Stimulated activated CD4-positive, alpha-beta T cell treated with anti-CD3 and anti-CD28 coated beads, TNF-alpha, amount 100 ng/mL, for 48 hours (primary cell): ENCODE data around the gene SST.
"Not testable (repeated sequence)": the region's sequence is repeated elsewhere in the genome, so short reads cannot be mapped to it uniquely, and the experiment has no call there.

Experiments used
- DNase-seq, 3 donors: peaks; one replicate each; pipeline ENCODE4 v3.0.0-alpha.2; 2020; ENCODE audit warnings: low read depth in 3 of 3

The SST gene

DNA sequence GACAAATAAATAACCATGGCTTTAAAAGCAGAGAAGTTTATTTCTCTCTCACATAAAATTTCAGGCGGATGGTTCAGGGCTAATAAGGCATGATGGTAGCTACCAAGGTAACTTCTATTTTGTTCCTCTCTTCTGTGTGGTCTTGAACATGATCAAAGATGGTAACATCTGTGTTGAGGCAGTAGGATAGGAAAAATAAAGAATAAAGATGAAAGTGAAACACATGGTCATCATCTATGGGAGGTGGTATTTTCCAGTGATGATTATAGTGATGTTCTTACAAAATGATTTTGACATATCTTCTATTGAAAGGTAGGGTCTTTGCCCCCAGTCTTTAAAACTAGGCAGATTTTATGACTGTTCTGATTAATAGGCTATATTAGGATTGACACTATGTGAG, 14.2 kb upstream of the SST start:
- DNase-seq: no peak

DNA sequence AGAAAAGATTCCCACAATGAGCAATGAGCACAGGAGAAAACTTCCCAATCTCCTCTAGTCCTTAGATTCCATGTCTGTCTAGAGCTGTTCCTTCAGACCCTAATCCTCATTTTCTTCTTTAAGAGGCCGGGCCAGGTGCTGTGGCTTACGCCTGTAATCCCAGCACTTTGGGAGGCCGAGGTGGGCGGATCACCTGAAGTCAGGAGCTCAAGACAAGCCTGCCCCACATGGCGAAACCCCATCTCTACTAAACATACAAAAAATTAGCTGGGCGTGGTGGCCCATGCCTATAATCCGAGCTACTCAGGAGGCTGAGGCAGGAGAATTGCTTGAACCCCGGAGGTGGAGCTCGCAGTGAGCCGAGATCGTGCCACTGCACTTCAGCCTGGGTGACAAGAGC, 11.6 kb upstream of the SST start:
- DNase-seq: not testable (repeated sequence)

- peak; percentile 36 to 51 (median 47) for DNase-seq
These were observed 9.6 kb upstream of the SST start for GRCh38 chr3:187679638-187680396.

DNA sequence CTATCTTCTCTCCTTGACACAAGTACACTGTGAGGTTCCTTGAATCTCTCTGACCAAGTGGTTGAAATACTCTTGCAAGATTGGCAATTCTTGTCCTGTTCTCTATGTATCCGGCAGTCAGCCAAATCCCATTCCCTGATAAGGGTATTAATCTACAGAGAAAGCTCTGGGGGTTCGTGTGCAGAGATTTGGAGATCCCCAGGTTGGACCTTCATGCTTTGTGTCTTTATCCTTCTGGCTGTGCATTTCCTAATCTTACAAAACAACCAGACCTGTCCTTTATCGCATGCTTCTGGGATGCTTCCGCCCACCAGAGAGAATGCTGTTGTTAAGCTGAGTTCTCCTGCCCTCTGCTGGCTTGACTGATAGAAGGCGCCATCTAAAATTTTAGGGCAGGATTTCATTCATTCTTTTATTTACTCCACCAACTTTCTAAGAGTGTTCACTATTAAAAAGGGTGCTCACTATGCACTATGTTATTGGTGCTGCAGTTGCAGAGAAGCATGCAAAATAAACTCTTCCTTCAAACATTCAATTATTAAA, 8.6 kb upstream of the SST start:
- peak in 1 of 3 donors; percentile 27 for DNase-seq

DNA sequence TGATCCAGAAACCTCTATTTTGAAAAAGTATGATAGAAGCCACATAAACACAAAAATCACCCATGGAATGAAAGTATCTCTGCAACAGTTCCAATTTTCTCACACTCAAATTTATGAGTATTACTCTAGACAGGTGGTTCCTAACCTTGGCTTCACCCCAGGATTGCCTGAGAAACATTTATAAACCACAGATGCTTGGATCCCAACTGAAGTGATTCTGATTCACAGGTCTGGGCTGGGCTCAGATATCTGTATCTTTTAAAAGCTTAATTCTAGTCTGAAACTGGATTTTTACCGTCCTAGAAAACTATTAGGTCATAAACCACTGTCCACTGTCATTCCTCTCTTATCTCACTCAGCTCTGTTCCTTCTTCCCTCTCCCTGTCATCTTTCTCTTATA, 7.4 kb upstream of the SST start:
- DNase-seq: no peak

DNA sequence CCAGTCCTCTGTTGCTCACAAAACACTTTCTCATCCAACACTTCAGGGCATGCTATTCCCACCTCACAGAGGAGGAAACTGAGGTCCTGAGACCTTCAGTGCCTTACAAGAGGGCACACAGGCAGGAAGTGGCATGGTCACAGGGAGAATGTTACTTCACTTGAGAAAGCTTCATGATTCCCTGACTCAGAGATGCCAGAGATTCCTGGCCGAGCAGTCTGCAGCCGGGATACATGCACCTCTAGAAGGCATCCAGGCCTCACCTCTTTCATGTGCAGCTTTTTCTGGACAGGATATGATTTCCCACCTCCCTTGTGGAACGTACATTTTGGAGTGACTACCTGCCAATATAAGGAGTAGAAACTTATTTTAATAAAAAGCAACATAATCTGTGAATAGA, 2.8 kb upstream of the SST start:
- no peak for DNase-seq

DNA sequence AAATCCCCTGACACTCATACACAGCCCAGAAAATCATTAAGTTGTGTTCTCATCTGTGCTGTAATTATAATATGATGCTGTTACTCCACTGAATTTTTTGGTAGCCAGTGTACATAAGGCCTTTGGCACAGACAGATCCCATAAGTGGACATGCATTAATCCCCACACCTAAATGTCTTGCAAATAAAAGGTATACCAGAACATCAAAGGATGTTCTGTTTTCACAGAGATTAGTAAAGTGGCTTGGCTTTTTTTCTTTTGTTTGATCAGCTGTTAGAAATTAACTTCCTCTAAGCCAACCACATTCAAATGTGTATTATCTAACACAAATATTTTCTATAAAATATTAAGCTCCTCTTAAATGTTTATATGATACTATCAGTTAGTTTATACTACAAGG, 2.7 kb downstream of the SST start:
- no peak for DNase-seq

DNA sequence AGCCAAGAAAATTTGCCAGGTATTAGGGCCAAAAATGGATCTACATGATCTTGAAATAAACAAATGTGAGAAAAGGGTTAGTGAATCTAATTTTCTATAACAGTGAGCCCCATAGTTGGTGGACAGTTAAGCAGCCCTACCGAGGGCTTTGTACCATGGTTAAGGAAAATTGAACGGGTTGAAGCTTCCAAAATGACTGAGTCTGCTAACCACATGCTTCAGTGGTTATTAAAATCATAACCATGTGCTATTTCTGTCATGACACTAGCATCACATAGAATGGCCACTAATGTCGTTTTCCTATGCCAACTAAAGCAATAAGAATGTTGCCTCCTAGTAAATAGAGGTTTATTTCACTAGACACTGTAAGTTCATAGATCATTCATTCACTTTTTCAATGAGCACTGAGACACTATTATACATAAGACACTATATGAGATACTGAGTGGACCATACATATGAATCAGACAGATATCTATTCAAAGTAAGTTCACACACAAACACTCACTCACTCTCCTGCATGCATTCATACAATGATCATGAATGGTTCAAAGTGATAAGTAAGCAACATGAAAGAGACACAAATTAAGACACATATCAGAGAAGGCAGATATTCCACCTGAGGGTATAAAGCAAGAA, 4.3 kb downstream of the SST start:
- DNase-seq: no peak

- DNase-seq: no peak
These were observed 5.2 kb downstream of the SST start for GRCh38 chr3:187665010-187665409.

- DNase-seq: no peak
These were observed 7.3 kb downstream of the SST start for GRCh38 chr3:187662848-187663409.

DNA sequence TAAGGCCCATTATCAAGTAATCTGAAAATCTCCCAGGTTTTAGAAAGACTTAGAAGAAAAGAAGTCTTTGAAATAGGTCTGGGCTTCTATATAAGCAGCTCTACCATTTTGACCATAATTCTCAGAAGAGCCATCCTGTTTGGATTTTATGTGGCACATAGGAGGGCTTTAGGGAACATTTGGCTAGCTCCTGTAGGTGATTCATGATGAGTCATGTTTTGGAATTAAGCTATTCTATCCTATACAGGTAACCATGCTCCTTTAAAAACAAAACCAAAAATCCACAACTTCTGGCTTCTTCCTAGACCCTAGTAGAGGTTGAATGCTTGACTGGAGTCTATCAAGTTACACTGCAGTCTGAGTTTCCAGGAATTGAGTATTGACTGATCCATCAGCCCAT, 8.9 kb downstream of the SST start:
- no peak for DNase-seq

- DNase-seq: no peak
These were observed 18.9 kb downstream of the SST start for GRCh38 chr3:187651282-187651681.

DNA sequence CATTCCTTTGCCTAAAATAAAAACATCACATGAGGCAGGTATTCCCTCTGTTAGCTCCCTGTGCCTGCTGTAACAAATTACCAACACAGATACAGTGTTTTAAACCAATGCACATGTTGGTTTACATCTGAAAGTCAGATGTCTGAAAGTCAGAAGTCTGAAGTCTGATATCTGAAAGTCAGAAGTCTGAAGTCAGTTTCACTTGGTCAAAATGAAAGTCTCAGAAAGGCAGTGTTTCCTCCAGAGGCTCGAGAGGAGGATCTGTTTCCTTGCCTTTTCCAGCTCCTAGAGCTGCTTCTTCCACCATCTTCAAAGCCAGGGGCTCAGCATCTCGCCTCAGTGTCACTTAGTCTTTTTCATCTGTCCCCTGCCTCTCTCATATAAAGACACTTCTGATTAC, 22.0 kb downstream of the SST start:
- DNase-seq: no peak

DNA sequence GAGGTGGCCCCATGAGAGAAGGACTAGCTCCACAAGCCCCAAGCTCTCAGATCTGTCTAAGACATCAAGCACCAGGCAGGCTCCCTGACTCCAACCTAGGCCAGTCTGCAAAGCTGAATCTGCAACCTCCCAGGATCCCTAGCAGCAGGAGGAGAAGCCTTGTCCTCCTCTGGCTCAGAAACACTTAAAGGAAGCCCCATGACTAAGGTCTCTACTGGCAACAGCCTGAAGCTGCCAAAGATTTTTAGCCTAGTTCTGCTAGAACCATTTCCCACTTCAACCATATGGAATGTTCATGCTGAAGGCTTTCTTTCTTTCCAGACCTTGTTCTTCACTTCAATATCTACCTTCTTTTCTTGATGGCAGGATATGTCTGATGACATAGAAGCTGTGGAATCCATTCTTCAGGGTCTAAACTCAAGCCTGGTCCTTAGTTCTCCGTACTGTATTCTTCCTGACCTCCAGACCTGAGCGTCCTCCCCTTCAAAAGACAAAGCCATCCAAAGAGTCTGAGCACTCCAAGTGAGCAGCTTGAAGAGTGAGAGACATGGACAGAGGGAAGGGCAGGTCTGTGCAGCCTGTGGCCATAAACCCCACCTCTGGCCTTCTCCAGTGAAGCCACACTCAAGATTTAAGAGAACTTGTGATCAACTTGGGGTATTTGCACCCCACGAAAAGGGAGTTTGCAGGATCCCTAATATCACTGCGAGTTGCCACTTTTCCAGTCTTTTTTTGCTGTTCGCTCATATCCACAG, 23.1 kb downstream of the SST start:
- no peak for DNase-seq

- DNase-seq: not testable (repeated sequence)
These were observed 24.8 kb downstream of the SST start for GRCh38 chr3:187645379-187645778.

- DNase-seq: no peak
These were observed 27.3 kb downstream of the SST start for GRCh38 chr3:187642861-187643260.

- DNase-seq: no peak
These were observed 28.7 kb downstream of the SST start for GRCh38 chr3:187641320-187642016.

- no peak for DNase-seq
These were observed 29.6 kb downstream of the SST start for GRCh38 chr3:187640569-187641059.

GRCh38 chr3:187639927-187640568, 30.1 kb downstream of the SST start:
- no peak for DNase-seq

DNA sequence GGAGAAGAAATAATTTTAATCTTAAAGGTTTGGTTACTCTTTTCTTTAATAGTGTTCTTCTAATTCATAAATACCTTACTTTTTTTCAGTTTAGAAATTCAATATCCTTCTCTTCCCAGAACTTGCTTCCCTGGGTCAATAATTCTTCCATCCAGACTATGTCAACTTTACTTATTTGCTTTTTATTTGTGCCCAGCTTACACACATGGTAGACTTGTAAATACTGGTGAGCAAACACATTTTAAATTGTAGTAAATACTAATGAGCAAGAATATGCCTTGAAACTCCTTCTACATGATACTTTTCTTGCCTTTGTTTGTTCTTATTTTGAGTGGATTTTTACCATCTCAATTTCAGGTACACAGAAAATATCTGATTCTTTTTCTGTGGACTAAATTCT, 33.7 kb downstream of the SST start:
- no peak for DNase-seq

- DNase-seq: no peak
These were observed 39.8 kb downstream of the SST start for GRCh38 chr3:187630404-187630803.
